ENCODE measurements around the gene ATP9A. TPM values are rescaled to one million over a fixed set of nuclear protein-coding genes. Genes with fewer than 3 reads are reported as not detected.

ATP9A gene
- total and polyA plus RNA-seq, 2 donors (not counting 3 experiments of a cell fraction or from before 2014, with no cell fraction given) = 20.9 to 41.5 TPM

DNA sequence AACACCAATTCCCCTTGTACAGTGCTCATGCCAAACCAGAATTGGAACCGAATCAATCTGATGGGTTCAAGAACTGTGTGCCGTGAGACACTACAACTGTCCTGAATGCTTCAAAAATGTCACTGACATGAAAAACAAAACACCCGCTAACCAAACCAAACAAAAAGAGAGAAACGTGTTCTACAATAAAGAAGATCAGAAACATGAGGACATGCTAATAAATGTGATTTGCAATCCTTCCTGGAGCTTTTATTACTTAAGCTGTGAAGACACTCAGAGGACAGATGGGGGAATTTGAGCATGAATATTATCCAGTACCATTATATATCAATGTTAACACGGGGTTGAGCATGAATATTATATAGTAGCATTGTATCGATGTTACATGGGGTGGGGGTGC, 153.5 kb downstream of the ATP9A start:
- intact Hi-C loops (cut with micrococcal nuclease) (no loop called here), dilution Hi-C loops (cut with MboI; ENCODE audit: extremely low pct_ligation_motif_present, low sequenced_read_pairs) (no loop called here)
- no peak for FAIRE-seq

More for the DNA sequence above, 153.5 kb downstream of the ATP9A start:
- CTCF ChIA-PET = interaction anchor here (1.2 to 2.2 kb wide), 4 partner anchors 9 to 20 kb away, joined by 3 to 7 read pairs (median 6); no protein-coding TSS in a partner anchor
- H2AFZ ChIP-seq (ENCODE audit: low read depth, low read length) = no peak overlapping the region
- H3K4me3 ChIP-seq (replicated peaks in 1 of 3; ENCODE audit: insufficient read depth in 1 of 3, low read depth in 1 of 3, low read length in 3 of 3) = no peak overlapping the region
- no peaks in the 10 kb centered on the region for H3K9me3 ChIP-seq (replicated peaks; ENCODE audit: control insufficient read depth, insufficient read depth, low read length)
- H3K9me1 ChIP-seq (replicated peaks; ENCODE audit: control insufficient read depth, extremely low read depth, insufficient read depth, low read length) = no peaks in the 10 kb centered on the region
- TF ChIP-seq MYC (IDR thresholded peaks at IDR 0.05; ENCODE audit: low read depth, low read length) (no peak), EZH2 (IDR thresholded peaks at IDR 0.05; ENCODE audit: borderline replicate concordance, low read depth, low read length, severe bottlenecking) (no peak), POLR2A (IDR thresholded peaks at IDR 0.05; ENCODE audit: low read depth, low read length) (no peak), FOS (IDR thresholded peaks at IDR 0.05; ENCODE audit: borderline replicate concordance, insufficient read depth, low read length) (no peak), GATA2 (IDR thresholded peaks at IDR 0.05; ENCODE audit: insufficient read depth, insufficient read length, low read depth, low read length) (no peak), JUN (IDR thresholded peaks at IDR 0.05; ENCODE audit: borderline replicate concordance, insufficient read depth, insufficient read length, low read depth) (no peak), POLR2AphosphoS5 (IDR thresholded peaks at IDR 0.05; ENCODE audit: insufficient read depth, low read depth, low read length) (no peak)
- TF ChIP-seq, protein P1, sequence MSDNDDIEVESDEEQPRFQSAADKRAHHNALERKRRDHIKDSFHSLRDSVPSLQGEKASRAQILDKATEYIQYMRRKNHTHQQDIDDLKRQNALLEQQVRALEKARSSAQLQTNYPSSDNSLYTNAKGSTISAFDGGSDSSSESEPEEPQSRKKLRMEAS (IDR thresholded peaks at IDR 0.05; ENCODE audit: insufficient read depth, insufficient read length) = no peak
- TF ChIP-seq, protein P2, sequence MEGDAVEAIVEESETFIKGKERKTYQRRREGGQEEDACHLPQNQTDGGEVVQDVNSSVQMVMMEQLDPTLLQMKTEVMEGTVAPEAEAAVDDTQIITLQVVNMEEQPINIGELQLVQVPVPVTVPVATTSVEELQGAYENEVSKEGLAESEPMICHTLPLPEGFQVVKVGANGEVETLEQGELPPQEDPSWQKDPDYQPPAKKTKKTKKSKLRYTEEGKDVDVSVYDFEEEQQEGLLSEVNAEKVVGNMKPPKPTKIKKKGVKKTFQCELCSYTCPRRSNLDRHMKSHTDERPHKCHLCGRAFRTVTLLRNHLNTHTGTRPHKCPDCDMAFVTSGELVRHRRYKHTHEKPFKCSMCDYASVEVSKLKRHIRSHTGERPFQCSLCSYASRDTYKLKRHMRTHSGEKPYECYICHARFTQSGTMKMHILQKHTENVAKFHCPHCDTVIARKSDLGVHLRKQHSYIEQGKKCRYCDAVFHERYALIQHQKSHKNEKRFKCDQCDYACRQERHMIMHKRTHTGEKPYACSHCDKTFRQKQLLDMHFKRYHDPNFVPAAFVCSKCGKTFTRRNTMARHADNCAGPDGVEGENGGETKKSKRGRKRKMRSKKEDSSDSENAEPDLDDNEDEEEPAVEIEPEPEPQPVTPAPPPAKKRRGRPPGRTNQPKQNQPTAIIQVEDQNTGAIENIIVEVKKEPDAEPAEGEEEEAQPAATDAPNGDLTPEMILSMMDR (IDR thresholded peaks at IDR 0.05; ENCODE audit: extremely low read depth in 1 of 2, insufficient read depth in 1 of 2, low read depth in 1 of 2, low read length in 2 of 2) = no peak
- POLR2A ChIA-PET = no interaction called here
- no peaks in the 10 kb centered on the region for H3K4me1 ChIP-seq (ENCODE audit: control insufficient read depth, extremely low read depth, insufficient read depth, low read length)
- no peaks in the 10 kb centered on the region for H3K79me2 ChIP-seq (ENCODE audit: control insufficient read depth, insufficient read depth, low read length)
- H3K27ac ChIP-seq (ENCODE audit: insufficient read depth, low read depth, low read length) = no peak overlapping the region
- no TSS peak for BruUV-seq (replicated peaks)
- H3K27me3 ChIP-seq (ENCODE audit: control insufficient read depth in 2 of 2, insufficient read depth in 2 of 2, low read length in 2 of 2) = no peaks in the 10 kb centered on the region
- no peak overlapping the region for H3K9ac ChIP-seq (replicated peaks; ENCODE audit: extremely low read depth, insufficient read depth, low read length)
- H3K4me2 ChIP-seq (ENCODE audit: insufficient read depth, low read length) = no peak overlapping the region
- DNase-seq (ENCODE audit: low read depth, low spot score) = no peak
- H4K20me1 ChIP-seq (replicated peaks; ENCODE audit: control insufficient read depth, extremely low read depth, insufficient read depth, low read length) = no peaks in the 10 kb centered on the region
- H3K36me3 ChIP-seq (ENCODE audit: control insufficient read depth in 2 of 2, extremely low read depth in 1 of 2, insufficient read depth in 2 of 2, low read length in 2 of 2) = peaks cover 0 to 7% of the 10 kb centered on the region in 2 experiments
